Astrocyte (in vitro differentiated cells and primary cell): ENCODE results near the gene PTPN14. TPM values are rescaled to one million over a fixed set of nuclear protein-coding genes. Genes with fewer than 3 reads are reported as not detected.

Experiments used
- DNase-seq: peaks from one replicate; pipeline ENCODE4 v3.0.0-alpha.2; 2010; ENCODE audit warnings: low read depth
- FAIRE-seq: peaks from 2 replicates; lab custom pipeline; 2011; peaks lifted over from hg19 to GRCh38; lab: Jason Lieb, UNC
- H2AFZ ChIP-seq: 2 replicates; pipeline ENCODE4 v1.6.0; 2012; ENCODE audit warnings: low read depth, low read length, inconsistent platforms
- H3K27ac ChIP-seq: 2 replicates; pipeline ENCODE4 v1.5.1; 2011; ENCODE audit warnings: low read depth, low read length, inconsistent platforms
- H3K27me3 ChIP-seq: 2 replicates; pipeline ENCODE4 v1.6.0; 2011; ENCODE audit warnings: low read length, inconsistent platforms; ENCODE audit not compliant: insufficient read depth
- H3K36me3 ChIP-seq: 2 replicates; pipeline ENCODE4 v1.5.1; 2011; ENCODE audit warnings: low read length, inconsistent platforms; ENCODE audit not compliant: insufficient read depth
- H3K4me1 ChIP-seq: 2 replicates; pipeline ENCODE4 v1.5.1; 2011; ENCODE audit warnings: low read length, inconsistent platforms; ENCODE audit not compliant: insufficient read depth
- H3K4me2 ChIP-seq: 2 replicates; pipeline ENCODE4 v1.6.0; 2012; ENCODE audit warnings: low read length, inconsistent platforms
- H3K4me3 ChIP-seq: 2 replicates; pipeline ENCODE4 v1.5.1; 2011; ENCODE audit warnings: low read depth, mild to moderate bottlenecking, low read length, inconsistent platforms; ENCODE audit not compliant: insufficient read depth
- H3K79me2 ChIP-seq: 2 replicates; pipeline ENCODE4 v1.6.0; 2012; ENCODE audit warnings: mild to moderate bottlenecking, low read length, inconsistent platforms; ENCODE audit not compliant: insufficient read depth
- H3K9ac ChIP-seq: 2 replicates; pipeline ENCODE4 v1.6.0; 2012; ENCODE audit warnings: mild to moderate bottlenecking, low read length, inconsistent platforms
- H3K9me3 ChIP-seq: 2 replicates; pipeline ENCODE4 v1.5.1; 2012; ENCODE audit warnings: low read depth, mild to moderate bottlenecking, low read length, inconsistent platforms; ENCODE audit not compliant: insufficient read depth
- H4K20me1 ChIP-seq: 2 replicates; pipeline ENCODE4 v1.6.0; 2012; ENCODE audit warnings: low read length, inconsistent platforms; ENCODE audit not compliant: insufficient read depth
- H3K27ac Mint-ChIP-seq: one replicate; pipeline ENCODE4 v1.8.0; 2021; ENCODE audit warnings: mild to moderate bottlenecking, mixed read lengths; ENCODE audit not compliant: unreplicated experiment
- H3K27me3 Mint-ChIP-seq: one replicate; pipeline ENCODE4 v1.8.0; 2021; ENCODE audit warnings: low read depth, mixed read lengths; ENCODE audit not compliant: unreplicated experiment
- H3K36me3 Mint-ChIP-seq: one replicate; pipeline ENCODE4 v1.8.0; 2021; ENCODE audit warnings: low read depth, mixed read lengths; ENCODE audit not compliant: unreplicated experiment
- H3K4me1 Mint-ChIP-seq: one replicate; pipeline ENCODE4 v1.8.0; 2021; ENCODE audit warnings: low read depth, mixed read lengths; ENCODE audit not compliant: unreplicated experiment
- H3K4me3 Mint-ChIP-seq: one replicate; pipeline ENCODE4 v1.8.0; 2021; ENCODE audit warnings: mild to moderate bottlenecking, moderate library complexity, mixed read lengths; ENCODE audit not compliant: unreplicated experiment
- H3K9me3 Mint-ChIP-seq: one replicate; pipeline ENCODE4 v1.8.0; 2021; ENCODE audit warnings: mild to moderate bottlenecking, mixed read lengths; ENCODE audit not compliant: unreplicated experiment
- EZH2 ChIP-seq: IDR thresholded peaks from 2 replicates; pipeline ENCODE4 v1.6.1; 2012; ENCODE audit warnings: mild to moderate bottlenecking, low read length, inconsistent platforms; ENCODE audit not compliant: insufficient read depth
- total RNA-seq: library from RNA; stranded (reverse); gene quantifications from 2 replicates; pipeline ENCODE4 v1.2.1, GENCODE V29; 2021
- TF ChIP-seq, protein P1 (sequence below): IDR thresholded peaks from 2 replicates; pipeline ENCODE4 v1.5.1; 2011; ENCODE audit warnings: low read depth, mild to moderate bottlenecking, inconsistent platforms, low read length, moderate library complexity; ENCODE audit not compliant: insufficient read depth

PTPN14 gene
- total RNA-seq, 1 donor from 2014 or later, result 177 TPM

DNA sequence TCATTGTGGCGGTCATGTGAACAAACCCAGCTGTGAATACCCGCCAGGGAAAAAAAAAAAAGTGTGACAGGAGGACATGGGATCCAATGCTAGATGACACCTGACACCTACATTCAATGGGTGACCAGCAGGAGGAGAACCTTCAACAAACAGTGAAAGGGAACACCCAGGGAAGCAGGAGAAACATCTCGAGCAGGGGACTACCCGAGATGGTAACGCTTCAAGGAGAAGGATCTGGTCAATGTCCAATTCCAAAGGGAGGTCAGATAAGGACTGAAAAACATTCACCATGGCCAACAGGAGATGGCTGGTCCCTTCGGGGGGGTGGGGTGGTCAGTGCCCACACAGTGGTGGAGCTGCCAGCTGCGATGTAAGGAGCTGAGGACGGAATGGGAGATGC is 46.3 kb downstream of the PTPN14 start:
- H4K20me1 ChIP-seq, result peaks cover 85% of the 10 kb centered on the region
- no peak for TF ChIP-seq EZH2
- TF ChIP-seq, protein P1, sequence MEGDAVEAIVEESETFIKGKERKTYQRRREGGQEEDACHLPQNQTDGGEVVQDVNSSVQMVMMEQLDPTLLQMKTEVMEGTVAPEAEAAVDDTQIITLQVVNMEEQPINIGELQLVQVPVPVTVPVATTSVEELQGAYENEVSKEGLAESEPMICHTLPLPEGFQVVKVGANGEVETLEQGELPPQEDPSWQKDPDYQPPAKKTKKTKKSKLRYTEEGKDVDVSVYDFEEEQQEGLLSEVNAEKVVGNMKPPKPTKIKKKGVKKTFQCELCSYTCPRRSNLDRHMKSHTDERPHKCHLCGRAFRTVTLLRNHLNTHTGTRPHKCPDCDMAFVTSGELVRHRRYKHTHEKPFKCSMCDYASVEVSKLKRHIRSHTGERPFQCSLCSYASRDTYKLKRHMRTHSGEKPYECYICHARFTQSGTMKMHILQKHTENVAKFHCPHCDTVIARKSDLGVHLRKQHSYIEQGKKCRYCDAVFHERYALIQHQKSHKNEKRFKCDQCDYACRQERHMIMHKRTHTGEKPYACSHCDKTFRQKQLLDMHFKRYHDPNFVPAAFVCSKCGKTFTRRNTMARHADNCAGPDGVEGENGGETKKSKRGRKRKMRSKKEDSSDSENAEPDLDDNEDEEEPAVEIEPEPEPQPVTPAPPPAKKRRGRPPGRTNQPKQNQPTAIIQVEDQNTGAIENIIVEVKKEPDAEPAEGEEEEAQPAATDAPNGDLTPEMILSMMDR, result no peak
- no peak for FAIRE-seq

DNA sequence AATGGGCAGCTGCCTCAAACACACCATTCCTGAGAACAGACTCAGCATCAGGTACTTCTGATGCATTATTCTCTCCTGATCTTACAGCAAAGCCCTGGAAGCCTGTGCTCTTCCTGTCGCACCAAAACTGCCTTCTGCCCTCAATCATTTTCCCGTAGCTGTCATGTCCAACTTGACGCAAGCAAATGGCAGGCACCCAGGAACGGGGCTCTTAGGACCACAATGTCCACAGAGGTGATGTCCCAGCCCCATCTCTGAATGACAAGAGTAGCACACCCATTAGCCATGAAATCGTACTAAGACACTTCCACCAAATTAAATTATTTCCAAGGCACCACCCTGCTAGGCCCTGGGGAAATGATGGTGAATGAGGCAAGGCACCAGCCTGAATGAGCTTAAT is 47.1 kb downstream of the PTPN14 start:
- H3K36me3 ChIP-seq, result no peaks in the 10 kb centered on the region
- H3K79me2 ChIP-seq, result peaks cover 99% of the 10 kb centered on the region
- no peaks in the 10 kb centered on the region for H3K27me3 ChIP-seq
- no peak overlapping the region for H3K9ac ChIP-seq
- Mint-ChIP-seq H3K4me1 (peaks cover 51% of the 10 kb centered on the region), H3K4me3 (no peak overlapping the region), H3K36me3 (peaks cover 26% of the 10 kb centered on the region), H3K9me3 (no peaks in the 10 kb centered on the region), H3K27me3 (no peaks in the 10 kb centered on the region), H3K27ac (no peak overlapping the region)
- peaks cover 11% of the 10 kb centered on the region for H3K4me1 ChIP-seq
- no peak overlapping the region for H3K4me2 ChIP-seq
- peaks cover 85% of the 10 kb centered on the region for H4K20me1 ChIP-seq
- H3K9me3 ChIP-seq, result no peaks in the 10 kb centered on the region
- H2AFZ ChIP-seq, result no peak overlapping the region
- no peak for TF ChIP-seq EZH2
- TF ChIP-seq, protein P1, result no peak
- no peak overlapping the region for H3K4me3 ChIP-seq
- FAIRE-seq (no peak), DNase-seq (no peak)
- no peak overlapping the region for H3K27ac ChIP-seq

More for the DNA sequence above, 46.3 kb downstream of the PTPN14 start:
- Histone ChIP-seq H3K4me1 (peaks cover 11% of the 10 kb centered on the region), H3K36me3 (no peaks in the 10 kb centered on the region), H3K4me3 (no peak overlapping the region), H3K79me2 (peaks cover 98% of the 10 kb centered on the region), H3K4me2 (no peak overlapping the region), H3K9me3 (no peaks in the 10 kb centered on the region), H2AFZ (no peak overlapping the region), H3K9ac (no peak overlapping the region), H3K27me3 (no peaks in the 10 kb centered on the region), H3K27ac (no peak overlapping the region)
- H3K27me3 Mint-ChIP-seq, result no peaks in the 10 kb centered on the region
- DNase-seq, result no peak
- H3K27ac Mint-ChIP-seq, result no peak overlapping the region
- peaks cover 3% of the 10 kb centered on the region for H3K9me3 Mint-ChIP-seq
- peaks cover 28% of the 10 kb centered on the region for H3K36me3 Mint-ChIP-seq
- peaks cover 48% of the 10 kb centered on the region for H3K4me1 Mint-ChIP-seq
- H3K4me3 Mint-ChIP-seq, result no peak overlapping the region

DNA sequence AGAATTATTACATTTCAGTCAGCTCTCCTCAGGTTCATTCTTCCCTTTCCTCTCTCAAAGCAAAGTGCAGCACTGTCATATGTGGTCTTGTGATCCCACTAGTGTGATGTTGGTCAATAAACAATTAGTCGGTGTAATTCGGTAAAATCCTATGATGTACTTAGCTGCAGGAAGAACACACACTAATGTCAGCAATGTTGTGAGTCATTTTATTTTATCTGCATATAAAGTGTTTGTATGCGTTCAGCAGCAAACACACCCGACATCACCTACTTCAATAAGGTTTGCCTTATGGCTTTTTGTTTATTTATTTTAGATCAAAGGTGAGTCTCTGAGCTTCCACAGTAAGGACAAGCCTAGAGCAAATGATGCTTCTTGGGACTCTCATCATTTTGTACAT is 47.8 kb downstream of the PTPN14 start:
- H3K4me2 ChIP-seq, result no peak overlapping the region
- FAIRE-seq (peak; percentile 5), DNase-seq (no peak)
- H3K4me3 ChIP-seq, result no peak overlapping the region
- Mint-ChIP-seq H3K9me3 (no peaks in the 10 kb centered on the region), H3K4me1 (peaks cover 57% of the 10 kb centered on the region), H3K4me3 (no peak overlapping the region), H3K36me3 (peaks cover 24% of the 10 kb centered on the region), H3K27me3 (no peaks in the 10 kb centered on the region), H3K27ac (no peak overlapping the region)
- no peak overlapping the region for H3K9ac ChIP-seq
- no peaks in the 10 kb centered on the region for H3K27me3 ChIP-seq
- H3K9me3 ChIP-seq, result no peaks in the 10 kb centered on the region
- no peaks in the 10 kb centered on the region for H3K36me3 ChIP-seq
- H3K79me2 ChIP-seq, result peaks cover 99% of the 10 kb centered on the region
- TF ChIP-seq EZH2, result no peak
- H3K27ac ChIP-seq, result no peak overlapping the region
- H4K20me1 ChIP-seq, result peaks cover 83% of the 10 kb centered on the region
- H2AFZ ChIP-seq, result no peak overlapping the region
- H3K4me1 ChIP-seq, result peaks cover 11% of the 10 kb centered on the region
